ENCODE data around the gene IL32.
A peak's percentile ranks its signal among the peaks of the same experiment; 100 is the strongest.

GRCh38 chr16:3056336-3057180, 8.9 kb upstream of the IL32 start:
- TF ChIP-seq ZNF384 (IDR thresholded peaks at IDR 0.05; ENCODE audit: low read depth, low read length) (no peak), PURB (CRISPR knock-in tag; IDR thresholded peaks at IDR 0.05; ENCODE audit: low read depth) (no peak), SIRT6 (IDR thresholded peaks at IDR 0.05; ENCODE audit: low read depth, low read length) (no peak), POLR2G (IDR thresholded peaks at IDR 0.05; ENCODE audit: low read depth, low read length) (peak; percentile 27; the same call in 1 of the 2 replicates)
